GM20000 (cell line): ENCODE measurements around the gene VPS52.

Source experiments
- DNase-seq: peaks from one replicate; pipeline ENCODE4 v3.0.0; 2012; ENCODE audit warnings: low spot score
- TF ChIP-seq, protein P1 (sequence below): IDR thresholded peaks from 2 replicates; pipeline ENCODE4 v1.5.1; 2012; ENCODE audit warnings: mild to moderate bottlenecking, control low read depth; ENCODE audit errors: extremely low read depth, missing control alignments

Gene VPS52

DNA sequence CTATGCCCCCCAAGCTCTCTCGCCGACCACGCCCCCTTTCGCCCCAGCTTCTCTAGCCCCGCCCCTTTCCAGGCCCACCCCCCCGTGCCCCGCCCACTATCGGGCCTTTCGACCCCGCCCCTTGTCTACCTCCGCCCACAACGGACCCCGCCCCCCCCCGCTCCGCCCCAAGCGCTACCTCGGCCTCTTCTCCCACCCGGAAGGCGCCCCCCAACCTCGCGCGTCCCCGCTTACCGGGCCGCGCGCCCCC is 45.7 kb upstream of the VPS52 start:
- no peak for DNase-seq
- TF ChIP-seq, protein P1, sequence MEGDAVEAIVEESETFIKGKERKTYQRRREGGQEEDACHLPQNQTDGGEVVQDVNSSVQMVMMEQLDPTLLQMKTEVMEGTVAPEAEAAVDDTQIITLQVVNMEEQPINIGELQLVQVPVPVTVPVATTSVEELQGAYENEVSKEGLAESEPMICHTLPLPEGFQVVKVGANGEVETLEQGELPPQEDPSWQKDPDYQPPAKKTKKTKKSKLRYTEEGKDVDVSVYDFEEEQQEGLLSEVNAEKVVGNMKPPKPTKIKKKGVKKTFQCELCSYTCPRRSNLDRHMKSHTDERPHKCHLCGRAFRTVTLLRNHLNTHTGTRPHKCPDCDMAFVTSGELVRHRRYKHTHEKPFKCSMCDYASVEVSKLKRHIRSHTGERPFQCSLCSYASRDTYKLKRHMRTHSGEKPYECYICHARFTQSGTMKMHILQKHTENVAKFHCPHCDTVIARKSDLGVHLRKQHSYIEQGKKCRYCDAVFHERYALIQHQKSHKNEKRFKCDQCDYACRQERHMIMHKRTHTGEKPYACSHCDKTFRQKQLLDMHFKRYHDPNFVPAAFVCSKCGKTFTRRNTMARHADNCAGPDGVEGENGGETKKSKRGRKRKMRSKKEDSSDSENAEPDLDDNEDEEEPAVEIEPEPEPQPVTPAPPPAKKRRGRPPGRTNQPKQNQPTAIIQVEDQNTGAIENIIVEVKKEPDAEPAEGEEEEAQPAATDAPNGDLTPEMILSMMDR, result no peak

DNA sequence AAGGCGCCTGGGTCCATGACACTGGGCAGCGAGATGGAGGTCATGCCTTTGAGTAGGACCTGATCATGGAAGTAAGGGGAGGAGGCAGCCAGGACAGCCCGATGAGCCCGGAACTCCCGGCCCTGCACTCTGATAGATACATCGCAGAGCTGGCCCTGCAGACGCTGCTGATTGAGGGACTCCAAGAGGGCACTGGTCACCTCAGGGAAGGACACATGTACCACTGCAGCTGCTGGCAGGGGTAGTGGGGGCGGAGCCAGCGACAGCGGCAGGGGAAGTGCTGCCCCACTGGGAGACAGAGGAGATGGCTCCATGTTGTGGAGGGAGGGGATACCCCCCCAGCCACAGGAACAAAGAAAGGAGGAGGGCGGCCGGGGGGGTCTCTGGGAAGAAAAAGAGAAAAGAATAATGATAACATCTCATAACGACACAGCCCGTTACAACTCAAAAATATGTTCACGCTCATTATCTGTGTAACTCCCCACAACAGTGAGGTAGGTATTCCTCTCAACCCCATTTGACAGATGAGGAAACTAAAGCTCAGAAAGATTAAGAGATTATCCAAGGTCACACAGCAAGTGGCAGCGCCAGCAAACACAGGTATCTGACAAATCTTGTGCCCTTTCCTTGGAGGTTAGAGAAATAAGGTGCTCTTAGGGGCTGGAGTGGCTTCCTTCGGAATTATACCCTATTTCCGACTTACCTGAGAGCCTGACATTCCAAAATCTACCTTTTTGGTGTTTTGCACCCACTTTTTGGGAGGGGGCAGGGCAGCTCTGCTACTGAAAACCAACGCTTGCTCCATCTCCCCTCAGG is 45.1 kb upstream of the VPS52 start:
- DNase-seq, result no peak
- TF ChIP-seq, protein P1, result no peak

DNA sequence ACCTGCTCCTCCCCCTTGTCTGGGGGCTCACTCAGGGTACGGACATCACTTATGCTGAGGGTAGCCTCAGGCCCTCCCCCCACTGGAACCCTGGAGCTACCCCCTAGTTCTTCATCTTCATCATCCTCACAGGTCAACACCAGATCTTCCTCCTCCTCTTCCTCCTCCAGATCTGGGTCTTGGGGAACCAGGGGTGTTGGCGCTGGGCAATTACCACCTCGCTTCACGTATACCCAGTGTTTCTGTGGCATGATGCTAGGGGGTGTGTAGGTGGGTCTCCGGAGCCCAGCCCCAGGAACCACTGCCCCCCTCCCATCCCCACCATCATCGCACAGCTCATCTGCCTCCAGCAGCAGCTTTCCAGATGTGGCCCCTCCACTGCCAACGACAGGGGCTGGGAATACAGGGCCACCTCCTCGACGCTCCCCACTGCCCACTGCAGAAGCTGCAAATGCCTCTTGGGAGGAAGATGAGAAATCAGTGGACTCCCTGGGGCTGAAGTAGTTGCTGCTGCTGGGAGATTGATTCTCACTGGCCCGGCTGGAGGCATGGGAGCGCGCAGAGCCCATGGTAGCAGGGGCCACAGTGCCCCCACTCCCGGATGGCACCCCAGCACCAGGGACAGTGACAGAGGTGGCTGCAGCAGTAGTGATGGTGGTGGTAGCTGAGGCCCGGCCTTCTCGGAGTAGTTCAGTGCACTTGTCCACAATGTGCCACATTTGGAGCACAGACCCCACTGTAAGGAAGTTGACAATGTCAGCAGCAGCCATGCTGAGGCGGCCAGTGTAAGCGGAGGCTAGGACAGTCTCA is 44.3 kb upstream of the VPS52 start:
- TF ChIP-seq, protein P1, result no peak
- DNase-seq, result no peak

DNA sequence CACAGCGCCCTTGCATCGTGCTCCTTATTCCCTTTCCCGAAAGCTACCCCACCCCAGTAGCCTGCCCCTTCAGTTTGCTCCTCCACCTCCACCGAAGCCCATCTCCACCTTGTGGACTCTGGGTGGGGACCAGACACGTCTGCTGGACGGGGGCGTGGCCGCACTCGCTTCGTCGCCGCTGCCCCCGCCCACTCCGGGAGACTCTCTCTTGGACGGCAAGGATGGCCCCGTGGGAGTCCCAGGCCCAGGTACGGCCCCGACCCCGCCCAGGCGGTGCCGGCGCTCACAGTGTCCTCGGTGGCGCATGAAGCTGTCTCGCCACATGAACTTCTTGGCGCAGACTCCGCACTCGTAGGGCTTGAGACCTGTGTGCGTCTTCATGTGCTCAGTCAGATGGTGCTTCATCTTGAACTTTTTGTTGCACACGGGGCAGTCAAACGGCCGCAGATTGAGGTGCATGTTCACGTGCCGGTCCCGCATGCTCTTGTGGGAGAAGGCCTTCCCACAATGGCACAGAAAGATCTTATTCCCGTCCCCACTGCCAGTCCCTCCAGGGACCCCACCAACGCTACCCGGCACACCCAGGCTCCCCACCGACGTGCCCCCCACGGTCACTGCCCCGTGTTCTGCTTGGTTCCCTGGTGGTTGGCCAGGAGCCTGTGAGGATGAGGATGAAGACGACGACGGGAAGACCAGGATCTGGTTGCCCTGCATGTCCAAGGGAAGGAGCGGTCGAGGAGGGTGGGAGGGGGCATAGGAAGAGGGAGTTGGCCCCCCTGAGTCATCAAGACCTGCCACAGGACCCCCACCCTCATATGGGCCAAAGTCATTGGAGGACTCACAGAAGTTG is 43.5 kb upstream of the VPS52 start:
- peak; percentile 17 for DNase-seq
- TF ChIP-seq, protein P1, result no peak

DNA sequence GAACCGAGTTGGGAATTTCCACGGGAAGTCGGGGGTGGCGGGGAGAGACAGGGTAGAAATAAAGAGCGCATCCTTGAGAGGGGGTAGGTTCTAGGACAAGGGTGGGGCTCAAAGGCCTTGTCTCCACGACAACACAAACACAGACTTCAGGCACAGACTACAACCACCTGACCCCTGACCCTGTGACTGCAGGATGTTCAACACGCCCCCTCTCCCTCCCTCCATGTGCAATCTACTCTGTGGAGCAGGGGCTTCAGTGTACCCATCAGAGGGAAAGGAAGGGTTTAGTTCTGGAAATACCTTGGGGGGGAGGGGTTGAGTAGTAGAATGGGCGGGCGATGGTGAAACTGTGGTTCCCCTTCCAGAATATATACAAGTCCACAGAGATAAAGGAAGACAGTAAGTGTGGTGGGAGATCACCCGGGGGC is 42.9 kb upstream of the VPS52 start:
- TF ChIP-seq, protein P1, result no peak
- DNase-seq, result peak; percentile 75

DNA sequence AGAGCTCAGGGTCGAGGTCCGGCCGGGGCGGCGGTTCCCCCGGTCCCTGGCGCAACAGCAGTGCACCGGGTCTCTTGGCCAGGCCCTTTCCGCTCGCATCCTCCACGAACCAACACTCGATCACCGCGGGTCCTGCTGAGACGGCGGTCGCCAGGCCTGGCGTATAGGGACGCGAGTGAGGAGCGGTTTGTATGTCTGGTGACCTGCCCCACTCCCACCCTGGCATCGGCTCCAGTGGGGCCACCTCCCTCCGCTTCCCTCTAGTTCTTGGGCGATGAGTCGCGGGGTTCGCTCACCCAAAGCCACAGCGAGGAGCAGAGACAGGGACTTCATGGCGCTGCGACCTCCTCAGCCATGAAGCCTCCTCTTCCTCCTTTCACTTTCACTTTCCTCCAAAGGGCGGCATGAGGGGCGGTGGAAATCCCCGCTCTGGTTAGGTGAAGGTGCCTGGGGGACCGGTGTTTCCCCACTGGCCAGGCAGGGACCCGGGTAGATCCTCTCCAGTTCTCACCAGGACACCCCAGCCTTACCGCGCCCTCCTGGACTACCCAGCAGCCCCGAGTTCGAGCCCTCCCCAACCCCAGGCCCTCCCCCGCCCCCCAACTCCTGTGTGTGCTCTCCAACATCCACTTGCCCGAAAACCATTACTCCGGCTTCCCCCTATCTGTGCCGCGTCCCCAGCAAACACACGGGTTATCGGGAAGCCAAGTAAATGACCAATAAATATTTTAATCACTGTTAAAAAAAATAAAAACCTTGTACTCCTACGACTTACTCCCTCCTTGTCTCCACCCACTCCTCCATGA is 42.2 kb upstream of the VPS52 start, which contains the start of gene TAPBP:
TSS of gene TAPBP (minus strand) at position 370 of the 806 bp plus-strand sequence. CDS start at position 333, 37 bp downstream.
- peak; percentile 90 for DNase-seq
- TF ChIP-seq, protein P1, result no peak
